Measurements from ENCODE around the gene SIGLEC8.
"Not testable (repeated sequence)": the region's sequence is repeated elsewhere in the genome, so short reads cannot be mapped to it uniquely, and the experiment has no call there.

SIGLEC8 gene

DNA sequence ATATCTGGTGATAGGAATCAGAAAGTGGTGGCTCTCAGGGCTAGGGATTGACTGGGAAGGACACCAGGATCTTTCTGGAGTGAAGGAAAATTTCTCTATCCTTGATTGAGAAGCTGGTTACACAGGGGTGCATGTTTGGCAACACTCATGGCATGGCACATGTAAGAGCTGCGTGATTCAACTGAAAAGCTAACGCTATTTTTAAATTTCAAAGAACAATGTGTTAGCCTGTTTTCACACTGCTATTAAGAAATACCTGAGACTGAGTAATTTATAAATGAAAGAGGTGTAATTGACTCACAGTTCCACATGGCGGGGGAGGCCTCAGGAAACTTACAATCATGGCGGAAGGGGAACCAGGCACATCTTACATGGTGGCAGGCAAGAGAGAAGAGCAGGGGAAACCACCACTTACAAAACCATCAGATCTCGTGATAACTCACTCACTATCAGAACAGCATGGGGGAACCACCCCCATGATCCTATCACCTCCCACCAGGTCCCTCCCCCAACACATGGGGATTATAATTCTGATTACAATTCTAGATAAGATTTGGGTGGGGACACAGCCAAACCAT is 7.4 kb downstream of the SIGLEC8 start:
- no peak for TF ChIP-seq EZH2phosphoT487 (IDR thresholded peaks at IDR 0.05; ENCODE audit: borderline replicate concordance, low read length)
- TF ChIP-seq, protein P1, sequence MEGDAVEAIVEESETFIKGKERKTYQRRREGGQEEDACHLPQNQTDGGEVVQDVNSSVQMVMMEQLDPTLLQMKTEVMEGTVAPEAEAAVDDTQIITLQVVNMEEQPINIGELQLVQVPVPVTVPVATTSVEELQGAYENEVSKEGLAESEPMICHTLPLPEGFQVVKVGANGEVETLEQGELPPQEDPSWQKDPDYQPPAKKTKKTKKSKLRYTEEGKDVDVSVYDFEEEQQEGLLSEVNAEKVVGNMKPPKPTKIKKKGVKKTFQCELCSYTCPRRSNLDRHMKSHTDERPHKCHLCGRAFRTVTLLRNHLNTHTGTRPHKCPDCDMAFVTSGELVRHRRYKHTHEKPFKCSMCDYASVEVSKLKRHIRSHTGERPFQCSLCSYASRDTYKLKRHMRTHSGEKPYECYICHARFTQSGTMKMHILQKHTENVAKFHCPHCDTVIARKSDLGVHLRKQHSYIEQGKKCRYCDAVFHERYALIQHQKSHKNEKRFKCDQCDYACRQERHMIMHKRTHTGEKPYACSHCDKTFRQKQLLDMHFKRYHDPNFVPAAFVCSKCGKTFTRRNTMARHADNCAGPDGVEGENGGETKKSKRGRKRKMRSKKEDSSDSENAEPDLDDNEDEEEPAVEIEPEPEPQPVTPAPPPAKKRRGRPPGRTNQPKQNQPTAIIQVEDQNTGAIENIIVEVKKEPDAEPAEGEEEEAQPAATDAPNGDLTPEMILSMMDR (IDR thresholded peaks at IDR 0.05; ENCODE audit: low read depth, low read length, poor library complexity, severe bottlenecking), result no peak
- no peaks in the 10 kb centered on the region for H4K20me1 ChIP-seq (ENCODE audit: control insufficient read depth, insufficient read depth, low read depth, low read length)
- no peak overlapping the region for H3K4me3 ChIP-seq (ENCODE audit: low read length)
- peaks cover 9% of the 10 kb centered on the region for H3K27me3 ChIP-seq (ENCODE audit: control insufficient read depth, low read length)
- H3K4me1 ChIP-seq (ENCODE audit: control insufficient read depth, low read length), result no peaks in the 10 kb centered on the region
- H3K27ac ChIP-seq (ENCODE audit: low read depth, low read length), result no peak overlapping the region
- H3K9me3 ChIP-seq (ENCODE audit: control insufficient read depth, insufficient read depth, low read length), result peaks cover 9% of the 10 kb centered on the region
- no peaks in the 10 kb centered on the region for H3K9me2 ChIP-seq (replicated peaks; ENCODE audit: control insufficient read depth, low read length)
- no peaks in the 10 kb centered on the region for H3K79me2 ChIP-seq (ENCODE audit: control insufficient read depth, low read length)
- no peak overlapping the region for H3K4me2 ChIP-seq (ENCODE audit: low read length)
- H3K36me3 ChIP-seq (ENCODE audit: control insufficient read depth, low read length), result no peaks in the 10 kb centered on the region
- no peaks in the 10 kb centered on the region for H3F3A ChIP-seq (ENCODE audit: control insufficient read depth, insufficient read depth)

DNA sequence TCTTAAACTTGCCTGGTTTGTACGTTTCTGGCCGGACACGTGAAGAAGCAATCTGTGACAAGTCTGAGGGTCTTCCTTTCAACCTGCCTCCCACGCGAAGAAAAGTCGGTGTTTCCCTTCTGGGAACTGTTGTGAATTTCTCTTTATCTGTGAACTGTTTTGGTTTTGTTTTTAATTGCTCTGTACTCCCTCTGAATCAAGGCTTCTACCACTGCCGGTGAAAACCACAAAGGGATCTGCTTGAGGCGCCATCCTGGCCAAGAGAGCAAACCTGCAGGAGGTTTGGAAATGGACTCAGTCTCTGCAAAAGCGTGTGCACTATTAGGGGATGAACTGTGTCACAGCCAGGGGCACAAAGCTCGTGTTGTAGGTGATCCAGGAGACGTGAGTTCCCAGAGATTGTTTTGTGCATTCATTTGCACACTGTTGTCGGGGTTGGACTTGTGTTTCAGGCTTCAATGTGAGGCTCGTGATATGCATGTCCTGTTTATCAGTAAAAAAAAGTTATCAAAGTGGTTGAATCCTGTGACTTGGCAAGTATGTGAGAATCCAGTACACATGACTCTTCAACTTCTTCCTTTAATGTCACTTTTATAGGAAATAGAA is 9.7 kb downstream of the SIGLEC8 start:
- TF ChIP-seq, protein P1 (IDR thresholded peaks at IDR 0.05; ENCODE audit: low read depth, low read length, poor library complexity, severe bottlenecking), result no peak
- no peak for TF ChIP-seq EZH2phosphoT487 (IDR thresholded peaks at IDR 0.05; ENCODE audit: borderline replicate concordance, low read length)
- Histone ChIP-seq H3K36me3 (ENCODE audit: control insufficient read depth, low read length) (no peaks in the 10 kb centered on the region), H3K9me3 (ENCODE audit: control insufficient read depth, insufficient read depth, low read length) (peaks cover 9% of the 10 kb centered on the region), H3K4me1 (ENCODE audit: control insufficient read depth, low read length) (no peaks in the 10 kb centered on the region), H3F3A (ENCODE audit: control insufficient read depth, insufficient read depth) (no peaks in the 10 kb centered on the region), H3K4me2 (ENCODE audit: low read length) (no peak overlapping the region), H3K4me3 (ENCODE audit: low read length) (no peak overlapping the region), H3K9me2 (replicated peaks; ENCODE audit: control insufficient read depth, low read length) (no peaks in the 10 kb centered on the region), H4K20me1 (ENCODE audit: control insufficient read depth, insufficient read depth, low read depth, low read length) (no peaks in the 10 kb centered on the region), H3K27me3 (ENCODE audit: control insufficient read depth, low read length) (peaks cover 14% of the 10 kb centered on the region), H3K27ac (ENCODE audit: low read depth, low read length) (no peak overlapping the region), H3K79me2 (ENCODE audit: control insufficient read depth, low read length) (no peaks in the 10 kb centered on the region)

DNA sequence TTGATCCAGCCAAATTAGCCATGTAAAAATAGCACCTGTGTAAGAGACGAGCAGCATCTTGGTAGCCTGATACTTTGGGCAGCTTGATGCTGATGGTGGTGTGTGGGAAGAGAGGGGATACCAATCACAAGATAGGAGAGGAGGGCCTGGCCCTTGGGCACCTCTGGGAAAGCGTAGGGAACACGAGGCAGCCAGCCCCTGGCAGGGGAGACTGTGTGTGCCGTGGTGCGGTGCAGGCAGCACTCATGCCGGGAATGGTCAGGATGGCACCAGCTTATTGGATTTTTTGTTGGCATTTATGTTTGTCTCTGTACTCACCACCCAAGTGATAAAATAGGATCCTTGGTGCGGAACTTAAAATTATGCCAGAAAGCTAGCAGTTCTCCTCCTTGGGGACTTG is 10.2 kb downstream of the SIGLEC8 start:
- H3K36me3 ChIP-seq (ENCODE audit: control insufficient read depth, low read length), result no peaks in the 10 kb centered on the region
- no peak overlapping the region for H3K4me3 ChIP-seq (ENCODE audit: low read length)
- no peak for TF ChIP-seq EZH2phosphoT487 (IDR thresholded peaks at IDR 0.05; ENCODE audit: borderline replicate concordance, low read length)
- TF ChIP-seq, protein P1 (IDR thresholded peaks at IDR 0.05; ENCODE audit: low read depth, low read length, poor library complexity, severe bottlenecking), result no peak
- H3K79me2 ChIP-seq (ENCODE audit: control insufficient read depth, low read length), result no peaks in the 10 kb centered on the region
- H3K4me2 ChIP-seq (ENCODE audit: low read length), result no peak overlapping the region
- H4K20me1 ChIP-seq (ENCODE audit: control insufficient read depth, insufficient read depth, low read depth, low read length), result no peaks in the 10 kb centered on the region
- no peaks in the 10 kb centered on the region for H3F3A ChIP-seq (ENCODE audit: control insufficient read depth, insufficient read depth)
- H3K4me1 ChIP-seq (ENCODE audit: control insufficient read depth, low read length), result no peaks in the 10 kb centered on the region
- H3K9me3 ChIP-seq (ENCODE audit: control insufficient read depth, insufficient read depth, low read length), result peaks cover 9% of the 10 kb centered on the region
- H3K27me3 ChIP-seq (ENCODE audit: control insufficient read depth, low read length), result peaks cover 17% of the 10 kb centered on the region
- no peak overlapping the region for H3K27ac ChIP-seq (ENCODE audit: low read depth, low read length)
- H3K9me2 ChIP-seq (replicated peaks; ENCODE audit: control insufficient read depth, low read length), result no peaks in the 10 kb centered on the region

- not testable (repeated sequence) for H4K20me1 ChIP-seq (ENCODE audit: control insufficient read depth, insufficient read depth, low read depth, low read length); H3K4me2 ChIP-seq (ENCODE audit: low read length); H3K9me2 ChIP-seq (replicated peaks; ENCODE audit: control insufficient read depth, low read length); H3F3A ChIP-seq (ENCODE audit: control insufficient read depth, insufficient read depth); H3K36me3 ChIP-seq (ENCODE audit: control insufficient read depth, low read length); H3K27ac ChIP-seq (ENCODE audit: low read depth, low read length); H3K9me3 ChIP-seq (ENCODE audit: control insufficient read depth, insufficient read depth, low read length); H3K4me1 ChIP-seq (ENCODE audit: control insufficient read depth, low read length); H3K79me2 ChIP-seq (ENCODE audit: control insufficient read depth, low read length); H3K4me3 ChIP-seq (ENCODE audit: low read length)
- peaks cover 20% of the 10 kb centered on the region for H3K27me3 ChIP-seq (ENCODE audit: control insufficient read depth, low read length)
Observed at GRCh38 chr19:51447510-51447909, 10.7 kb downstream of the SIGLEC8 start.

All from DOHH2 (cell line).